ENCODE measurements around the gene GTF2I.
"Not testable (repeated sequence)": the region's sequence is repeated elsewhere in the genome, so short reads cannot be mapped to it uniquely, and the experiment has no call there.

GTF2I gene

DNA sequence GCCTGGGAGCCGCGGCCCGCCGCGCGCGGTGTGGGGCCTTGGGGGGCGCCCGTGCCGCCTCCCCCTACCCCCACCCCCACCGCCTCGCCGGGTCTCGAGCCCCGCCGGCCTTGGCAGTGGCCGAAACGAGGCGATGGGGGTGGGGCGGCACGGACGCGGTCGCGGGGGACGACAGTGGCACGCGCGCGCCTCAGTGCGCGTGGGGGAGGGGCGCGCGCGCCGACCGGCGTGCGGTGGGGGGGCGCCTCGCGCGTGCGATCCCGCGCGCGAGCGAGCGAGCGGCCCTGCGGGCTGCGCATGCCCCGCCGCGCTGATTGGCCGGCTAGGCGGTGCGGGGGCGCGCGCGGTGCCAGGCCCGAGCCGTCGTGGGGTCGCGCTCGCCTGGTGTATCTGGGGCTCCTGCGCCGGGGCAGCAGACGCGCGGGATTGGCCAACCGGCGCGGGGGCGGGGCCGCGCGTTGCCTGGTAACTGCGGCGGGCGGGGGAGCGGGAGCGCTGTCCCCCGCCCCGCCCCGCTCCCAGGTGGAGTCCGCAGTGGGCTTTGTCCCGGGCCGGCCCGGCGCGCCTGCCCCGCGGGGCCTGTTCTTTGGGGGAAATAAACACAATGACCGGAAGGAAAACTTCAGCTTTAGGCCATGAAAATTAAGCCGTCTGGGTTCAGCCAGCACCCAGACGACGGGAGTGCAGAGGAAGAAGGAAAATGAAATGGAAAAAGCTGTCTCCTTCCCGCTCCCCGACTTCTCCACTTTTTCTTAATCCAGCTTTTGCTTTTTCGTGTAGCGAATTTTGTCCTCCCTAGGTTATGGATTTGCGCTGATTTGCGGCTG lies 873 bp downstream of the GTF2I start:
- TF ChIP-seq CTCF (conservative IDR thresholded peaks at IDR 0.05) (no peak), ZFX (IDR thresholded peaks at IDR 0.05) (peak; percentile 86; the same call in 1 of the 2 replicates)
- peak overlapping the region; percentile 100 for H3K27ac ChIP-seq

- not testable (repeated sequence) for H3K27ac ChIP-seq
These were observed 2.7 kb downstream of the GTF2I start for GRCh38 chr7:74660202-74660601.

DNA sequence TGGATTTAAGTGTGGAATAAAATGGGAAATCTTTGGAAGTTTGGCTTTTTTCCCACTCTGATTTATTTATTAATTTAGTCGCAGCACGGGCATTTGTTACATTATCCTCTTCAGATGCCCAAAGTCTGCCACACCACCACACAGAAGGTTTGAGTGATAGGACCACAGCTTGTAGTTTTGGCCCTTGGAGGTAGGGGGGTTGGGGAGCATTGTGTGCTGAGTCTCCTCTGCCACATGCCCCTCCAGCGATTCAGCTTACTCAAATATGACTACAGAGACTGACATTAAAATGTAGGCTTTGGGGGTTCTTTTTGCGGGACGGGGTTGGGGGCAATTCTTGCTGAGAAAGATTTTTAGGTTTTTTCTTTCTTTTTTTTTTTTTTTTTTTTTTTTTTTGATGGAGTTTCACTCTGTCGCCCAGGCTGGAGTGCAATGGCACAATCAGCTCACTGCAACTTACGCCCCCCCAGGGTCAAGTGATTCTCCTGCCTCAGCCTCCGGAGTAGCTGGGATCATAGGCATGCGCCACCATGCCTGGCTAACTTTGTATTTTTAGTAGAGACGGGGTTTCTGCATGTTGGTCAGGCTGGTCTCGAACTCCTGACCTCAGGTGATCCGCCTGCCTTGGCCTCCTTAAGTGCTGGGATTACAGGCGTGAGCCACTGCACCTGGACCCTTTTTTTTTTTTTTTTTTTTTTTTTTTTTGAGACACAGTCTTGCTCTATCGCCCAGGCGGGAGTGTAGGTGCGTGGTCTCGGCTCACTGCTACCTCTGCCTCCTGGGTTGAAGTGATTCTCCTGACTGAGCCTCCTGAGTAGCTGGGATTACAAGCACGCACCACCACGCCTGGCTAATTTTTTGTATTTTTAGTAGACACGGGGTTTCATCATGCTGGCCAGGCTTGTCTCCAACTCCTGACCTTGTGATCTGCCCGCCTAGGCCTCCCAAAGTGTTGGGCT lies 4.6 kb downstream of the GTF2I start:
- not testable (repeated sequence) for H3K27ac ChIP-seq

- no peak overlapping the region for H3K27ac ChIP-seq
- TF ChIP-seq ZFX (IDR thresholded peaks at IDR 0.05): no peak
- no peak for TF ChIP-seq CTCF (conservative IDR thresholded peaks at IDR 0.05)
These were observed 7.9 kb downstream of the GTF2I start for GRCh38 chr7:74665296-74665938.

DNA sequence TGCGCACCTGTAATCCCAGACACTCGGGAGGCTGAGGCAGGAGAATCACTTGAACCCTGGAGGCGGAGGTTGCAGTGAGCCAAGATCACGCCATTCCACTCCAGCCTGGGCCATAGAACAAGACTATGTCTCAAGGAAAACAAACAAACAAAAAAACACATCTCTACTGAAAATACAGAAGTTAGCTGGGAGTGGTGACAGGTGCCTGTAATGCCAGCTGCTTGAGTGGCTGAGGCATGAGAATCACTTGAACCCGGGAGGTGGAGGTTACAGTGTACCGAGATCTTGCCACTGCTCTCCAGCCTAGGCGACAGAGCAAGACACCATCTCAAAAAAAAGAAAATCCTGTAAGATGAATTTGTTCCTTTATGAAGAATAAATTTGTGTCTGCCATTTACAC lies 9.5 kb downstream of the GTF2I start:
- not testable (repeated sequence) for H3K27ac ChIP-seq

DNA sequence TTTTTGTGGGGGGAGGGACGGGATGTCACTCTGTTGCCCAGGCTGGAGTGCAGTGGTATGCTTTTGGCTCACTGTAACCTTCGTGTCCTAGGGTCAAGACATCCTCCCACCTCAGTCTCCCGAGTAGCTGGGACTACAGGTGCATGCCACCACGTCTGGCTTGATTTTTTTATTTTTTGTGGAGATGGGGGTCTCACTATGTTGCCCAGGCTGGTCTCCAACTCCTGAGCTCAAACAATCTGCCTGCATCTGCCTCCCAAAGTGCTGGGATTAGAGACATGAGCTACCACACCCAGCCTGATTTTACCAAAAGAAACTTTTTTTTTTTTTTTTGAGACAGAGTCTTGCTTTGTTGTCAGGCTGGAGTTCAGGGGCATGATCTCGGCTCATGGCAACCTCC lies 10.0 kb downstream of the GTF2I start:
- not testable (repeated sequence) for H3K27ac ChIP-seq

GRCh38 chr7:74671602-74672001 lies 14.1 kb downstream of the GTF2I start:
- TF ChIP-seq CTCF (conservative IDR thresholded peaks at IDR 0.05) (no peak), ZFX (IDR thresholded peaks at IDR 0.05) (no peak)
- H3K27ac ChIP-seq: no peak overlapping the region

DNA sequence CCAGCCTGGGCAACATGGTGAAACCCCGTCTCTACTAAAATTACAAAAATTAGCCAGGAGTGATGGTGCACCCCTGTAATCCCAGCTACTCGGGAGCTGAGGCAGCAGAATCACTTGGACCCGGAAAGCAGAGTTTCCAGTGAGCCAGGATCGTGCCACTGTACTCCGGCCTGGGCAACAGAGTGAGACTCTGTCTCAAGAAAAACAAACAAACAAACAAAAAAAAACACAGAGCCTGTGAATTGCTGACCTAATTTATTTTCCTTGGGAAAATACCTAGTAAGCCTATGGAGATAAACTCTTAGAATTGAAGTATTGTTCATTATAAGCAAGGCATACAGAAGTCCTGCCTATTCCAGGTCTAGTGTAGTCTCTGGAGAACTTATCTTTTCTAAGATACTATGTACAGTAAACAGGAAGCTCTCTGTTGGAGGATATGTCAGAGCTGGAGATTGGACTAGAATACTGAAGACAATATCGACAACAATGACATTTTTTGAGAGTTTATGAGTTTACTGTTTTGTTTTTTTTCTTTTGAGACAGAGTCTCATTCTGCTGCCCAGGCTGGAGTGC lies 14.9 kb downstream of the GTF2I start:
- TF ChIP-seq ZFX (IDR thresholded peaks at IDR 0.05) (no peak), CTCF (conservative IDR thresholded peaks at IDR 0.05) (no peak)

DNA sequence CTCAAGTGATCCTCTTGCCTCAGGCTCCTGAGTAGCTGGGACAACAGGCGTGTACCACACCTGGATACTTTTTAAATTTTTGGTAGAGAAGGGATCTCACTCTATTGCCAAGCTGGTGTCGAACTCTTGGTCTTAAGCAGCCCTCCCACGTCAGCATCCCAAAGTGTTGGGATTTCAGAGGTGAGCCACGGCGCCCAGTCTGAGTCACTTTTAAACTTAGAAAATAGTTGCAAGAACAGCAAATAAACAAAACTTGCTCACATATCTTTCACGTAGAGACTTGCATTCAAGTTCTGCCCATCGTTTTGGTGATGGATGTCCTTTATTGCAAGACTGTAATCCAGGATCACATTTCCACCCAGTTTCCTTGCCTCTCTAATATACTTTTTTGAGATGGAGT lies 16.6 kb downstream of the GTF2I start:
- no peak overlapping the region for H3K27ac ChIP-seq
- TF ChIP-seq ZFX (IDR thresholded peaks at IDR 0.05) (no peak), CTCF (conservative IDR thresholded peaks at IDR 0.05) (no peak)

More for the DNA sequence above, 14.9 kb downstream of the GTF2I start:
- no peak overlapping the region for H3K27ac ChIP-seq

Data from C4-2B (cell line).